Body of pancreas (tissue), 4 donors: ENCODE results near the gene SMG9.

Experiments used
- POLR2A ChIP-seq, 3 donors: fragments of 450-650 bp; IDR thresholded peaks; one replicate each; pipeline ENCODE4 v1.6.1; 2016; ENCODE audit warnings: antibody characterized with exemption in 3 of 3, mild to moderate bottlenecking in 2 of 3
- TF ChIP-seq, protein P1 (sequence below), 7 experiments: fragments of 450-650 bp in 4 of 7; fragments of 200-600 bp in 3 of 7; sonication (generic) in 3 of 7; IDR thresholded peaks; one replicate each; pipeline ENCODE4 v1.5.1; 2016 to 2019; ENCODE audit warnings: antibody characterized with exemption in 7 of 7

DNA sequence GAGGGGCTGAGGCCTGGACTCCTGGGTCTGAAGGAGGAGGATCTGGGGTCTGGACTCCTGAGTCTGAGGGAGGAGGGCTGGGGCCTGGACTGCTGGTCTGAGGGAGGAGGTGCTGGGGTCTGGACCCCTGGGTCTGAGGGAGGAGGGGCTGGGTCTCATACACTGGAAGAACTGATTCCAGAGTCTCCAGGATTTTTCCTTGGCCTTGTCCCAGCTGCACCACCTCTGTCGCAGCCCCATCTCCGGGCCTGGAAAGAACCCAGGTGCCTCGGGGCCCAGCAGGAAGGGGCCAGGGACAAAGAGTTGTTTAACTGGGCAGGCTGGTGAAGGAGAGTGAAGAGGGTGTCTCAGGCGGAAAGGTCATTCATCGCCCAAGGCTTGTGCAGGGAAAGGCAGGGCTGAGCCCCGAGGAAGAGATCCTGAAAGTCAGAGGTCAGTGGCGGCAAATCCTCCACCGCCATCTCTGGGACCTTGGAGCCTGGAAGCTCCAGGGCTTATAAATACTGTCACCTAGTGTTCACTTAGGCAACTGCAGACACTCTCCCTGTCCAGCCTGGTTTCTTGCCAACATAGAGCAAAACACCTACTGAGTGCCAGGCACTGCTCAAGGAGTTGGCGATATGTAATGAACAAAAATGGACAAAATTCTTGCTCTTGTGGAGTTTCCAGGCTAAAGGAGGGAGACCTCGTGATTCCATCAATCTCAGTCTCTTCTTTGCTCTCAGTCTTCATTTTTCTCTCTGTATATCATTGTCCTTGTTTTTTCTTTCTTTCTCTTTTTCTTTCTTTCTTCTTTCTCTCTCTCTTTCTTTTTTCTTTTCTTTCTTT is 30.4 kb upstream of the SMG9 start:
- no peak for TF ChIP-seq POLR2A (IDR thresholded peaks at IDR 0.05)
- TF ChIP-seq, protein P1, sequence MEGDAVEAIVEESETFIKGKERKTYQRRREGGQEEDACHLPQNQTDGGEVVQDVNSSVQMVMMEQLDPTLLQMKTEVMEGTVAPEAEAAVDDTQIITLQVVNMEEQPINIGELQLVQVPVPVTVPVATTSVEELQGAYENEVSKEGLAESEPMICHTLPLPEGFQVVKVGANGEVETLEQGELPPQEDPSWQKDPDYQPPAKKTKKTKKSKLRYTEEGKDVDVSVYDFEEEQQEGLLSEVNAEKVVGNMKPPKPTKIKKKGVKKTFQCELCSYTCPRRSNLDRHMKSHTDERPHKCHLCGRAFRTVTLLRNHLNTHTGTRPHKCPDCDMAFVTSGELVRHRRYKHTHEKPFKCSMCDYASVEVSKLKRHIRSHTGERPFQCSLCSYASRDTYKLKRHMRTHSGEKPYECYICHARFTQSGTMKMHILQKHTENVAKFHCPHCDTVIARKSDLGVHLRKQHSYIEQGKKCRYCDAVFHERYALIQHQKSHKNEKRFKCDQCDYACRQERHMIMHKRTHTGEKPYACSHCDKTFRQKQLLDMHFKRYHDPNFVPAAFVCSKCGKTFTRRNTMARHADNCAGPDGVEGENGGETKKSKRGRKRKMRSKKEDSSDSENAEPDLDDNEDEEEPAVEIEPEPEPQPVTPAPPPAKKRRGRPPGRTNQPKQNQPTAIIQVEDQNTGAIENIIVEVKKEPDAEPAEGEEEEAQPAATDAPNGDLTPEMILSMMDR (IDR thresholded peaks at IDR 0.05) = peak; percentile 81 to 94 (median 90)
